Karpas-422 (cell line): Measurements from ENCODE around the gene FAM98C. TPM values are rescaled to one million over a fixed set of nuclear protein-coding genes. Genes with fewer than 3 reads are reported as not detected.

ENCODE experiments used
- DNase-seq: peaks from one replicate; pipeline ENCODE4 v3.0.0-alpha.2; 2015
- H2AFZ ChIP-seq: fragments of 200-600 bp; sonication (generic); 2 replicates; pipeline ENCODE4 v1.6.1; 2014; ENCODE audit warnings: antibody characterized with exemption, low read length, mixed read lengths
- H3K27ac ChIP-seq: fragments of 200-600 bp; sonication (generic); 2 replicates; pipeline ENCODE4 v1.5.1; 2014; ENCODE audit warnings: mild to moderate bottlenecking, low read length, moderate library complexity
- H3K27me3 ChIP-seq: fragments of 200-600 bp; sonication (generic); 2 replicates; pipeline ENCODE4 v1.6.1; 2014; ENCODE audit warnings: low read length, mixed read lengths
- H3K36me3 ChIP-seq: fragments of 200-600 bp; sonication (generic); 2 replicates; pipeline ENCODE4 v1.6.1; 2014; ENCODE audit warnings: low read length, mixed read lengths; ENCODE audit not compliant: insufficient read depth
- H3K4me1 ChIP-seq: fragments of 200-600 bp; sonication (generic); 2 replicates; pipeline ENCODE4 v1.6.1; 2014; ENCODE audit warnings: mild to moderate bottlenecking, low read length, mixed read lengths
- H3K4me2 ChIP-seq: fragments of 200-600 bp; sonication (generic); 2 replicates; pipeline ENCODE4 v1.6.1; 2014; ENCODE audit warnings: low read length, low read depth, mild to moderate bottlenecking; ENCODE audit not compliant: poor library complexity, severe bottlenecking
- H3K4me3 ChIP-seq: fragments of 200-600 bp; sonication (generic); 2 replicates; pipeline ENCODE4 v1.5.1; 2014; ENCODE audit warnings: mild to moderate bottlenecking, antibody characterized with exemption, low read length, mixed read lengths
- H3K79me2 ChIP-seq: fragments of 200-600 bp; sonication (generic); 2 replicates; pipeline ENCODE4 v1.6.1; 2014; ENCODE audit warnings: mild to moderate bottlenecking, low read length, mixed read lengths
- H3K9ac ChIP-seq: fragments of 200-600 bp; sonication (generic); 2 replicates; pipeline ENCODE4 v1.6.0; 2014; ENCODE audit warnings: low read length
- H3K9me2 ChIP-seq: fragments of 200-600 bp; sonication (generic), shearing (Covaris generic); replicated peaks from 2 replicates; pipeline ENCODE4 v1.6.0; 2014; ENCODE audit warnings: mild to moderate bottlenecking, low read length, moderate library complexity; ENCODE audit not compliant: insufficient read depth
- H3K9me3 ChIP-seq: fragments of 300-700, 200-600 bp; sonication (generic); 2 replicates; pipeline ENCODE4 v1.6.1; 2014; ENCODE audit warnings: low read length, mixed read lengths
- H4K20me1 ChIP-seq: fragments of 200-600 bp; sonication (generic); 2 replicates; pipeline ENCODE4 v1.6.1; 2014; ENCODE audit warnings: mild to moderate bottlenecking, antibody characterized with exemption, low read length, low read depth; ENCODE audit not compliant: insufficient read depth
- total RNA-seq: library from RNA; depleted of rRNA; stranded (reverse); fragments of >200 nt; shearing (Covaris generic); gene quantifications from 2 replicates; pipeline ENCODE4 v1.2.3, GENCODE V29; 2014; ENCODE audit warnings: low replicate concordance; rRNA removed

The FAM98C gene
- total RNA-seq, 1 experiment from 2014 or later = 21.4 TPM

DNA sequence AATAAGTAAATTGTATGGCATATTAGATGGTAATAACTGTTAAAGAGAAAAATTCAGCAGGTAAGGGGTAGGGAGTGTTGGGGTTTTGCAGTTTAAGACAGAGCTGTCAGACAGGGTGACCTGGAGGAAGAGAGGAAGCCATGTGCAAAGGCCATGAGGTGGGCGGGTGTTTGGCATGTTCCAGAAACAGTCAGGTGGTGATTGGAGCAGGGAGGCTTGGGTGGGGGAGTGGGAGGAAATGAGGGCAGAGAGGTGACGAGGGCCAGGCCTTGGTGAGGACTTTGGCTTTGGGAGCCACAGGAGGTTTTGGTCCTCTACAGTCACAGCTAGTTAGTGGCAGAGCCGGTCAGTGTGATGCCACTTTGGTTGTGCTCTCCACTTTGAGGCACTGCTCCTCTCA is 50.7 kb downstream of the FAM98C start:
- no peaks in the 10 kb centered on the region for H4K20me1 ChIP-seq
- H3K4me3 ChIP-seq = no peak overlapping the region
- no peak overlapping the region for H2AFZ ChIP-seq
- no peaks in the 10 kb centered on the region for H3K9me3 ChIP-seq
- H3K27me3 ChIP-seq = no peaks in the 10 kb centered on the region
- no peaks in the 10 kb centered on the region for H3K4me1 ChIP-seq
- H3K9me2 ChIP-seq = no peaks in the 10 kb centered on the region
- no peaks in the 10 kb centered on the region for H3K79me2 ChIP-seq
- H3K4me2 ChIP-seq = no peak overlapping the region
- H3K36me3 ChIP-seq = no peaks in the 10 kb centered on the region
- no peak for DNase-seq
- H3K9ac ChIP-seq = no peak overlapping the region
- no peak overlapping the region for H3K27ac ChIP-seq

DNA sequence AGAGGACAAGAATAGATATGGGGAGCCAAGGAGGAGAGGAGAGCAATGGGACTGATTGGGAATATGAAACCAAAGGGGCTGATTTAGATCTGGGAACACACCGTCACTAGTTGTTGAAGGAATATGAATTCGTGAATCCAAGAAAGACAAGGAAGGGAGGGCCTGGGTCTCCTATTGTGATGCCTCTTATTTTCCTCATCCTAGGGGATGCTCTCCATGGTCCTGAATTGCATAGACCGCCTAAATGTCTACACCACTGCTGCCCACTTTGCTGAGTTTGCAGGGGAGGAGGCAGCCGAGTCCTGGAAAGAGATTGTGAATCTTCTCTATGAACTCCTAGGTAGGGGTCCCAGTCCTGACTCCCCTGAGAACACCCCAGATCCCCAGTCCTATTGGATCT is 52.1 kb downstream of the FAM98C start:
- Histone ChIP-seq H3K36me3 (no peaks in the 10 kb centered on the region), H3K9me3 (no peaks in the 10 kb centered on the region), H3K4me2 (no peak overlapping the region), H3K9ac (no peak overlapping the region), H3K4me1 (no peaks in the 10 kb centered on the region), H3K27me3 (no peaks in the 10 kb centered on the region), H3K4me3 (no peak overlapping the region), H3K79me2 (no peaks in the 10 kb centered on the region), H3K9me2 (no peaks in the 10 kb centered on the region), H2AFZ (no peak overlapping the region), H4K20me1 (no peaks in the 10 kb centered on the region), H3K27ac (no peak overlapping the region)
- DNase-seq = peak; percentile 64

DNA sequence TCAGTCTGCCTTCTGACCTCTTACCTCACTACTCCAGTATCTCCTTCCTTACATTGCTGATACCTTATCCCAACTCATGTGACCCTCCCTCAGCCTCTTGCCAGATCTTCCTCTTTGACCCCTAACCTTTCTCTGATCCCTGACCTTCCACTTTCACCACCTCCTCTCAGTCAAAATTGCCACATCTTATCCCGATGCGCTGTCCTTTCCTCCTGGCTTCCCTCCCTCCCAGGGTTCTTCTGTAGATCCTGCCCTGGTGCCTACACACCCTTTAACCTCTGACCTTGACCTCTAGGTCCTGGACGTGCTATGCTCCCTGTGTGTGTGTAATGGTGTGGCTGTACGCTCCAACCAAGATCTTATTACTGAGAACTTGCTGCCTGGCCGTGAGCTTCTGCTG is 54.3 kb downstream of the FAM98C start:
- Histone ChIP-seq H3K27ac (no peak overlapping the region), H3K4me3 (no peak overlapping the region), H3K9me2 (no peaks in the 10 kb centered on the region), H3K4me2 (no peak overlapping the region), H3K79me2 (no peaks in the 10 kb centered on the region), H3K36me3 (no peaks in the 10 kb centered on the region), H2AFZ (no peak overlapping the region), H3K4me1 (no peaks in the 10 kb centered on the region), H3K27me3 (no peaks in the 10 kb centered on the region), H3K9ac (no peak overlapping the region), H3K9me3 (no peaks in the 10 kb centered on the region), H4K20me1 (no peaks in the 10 kb centered on the region)
- DNase-seq = no peak

DNA sequence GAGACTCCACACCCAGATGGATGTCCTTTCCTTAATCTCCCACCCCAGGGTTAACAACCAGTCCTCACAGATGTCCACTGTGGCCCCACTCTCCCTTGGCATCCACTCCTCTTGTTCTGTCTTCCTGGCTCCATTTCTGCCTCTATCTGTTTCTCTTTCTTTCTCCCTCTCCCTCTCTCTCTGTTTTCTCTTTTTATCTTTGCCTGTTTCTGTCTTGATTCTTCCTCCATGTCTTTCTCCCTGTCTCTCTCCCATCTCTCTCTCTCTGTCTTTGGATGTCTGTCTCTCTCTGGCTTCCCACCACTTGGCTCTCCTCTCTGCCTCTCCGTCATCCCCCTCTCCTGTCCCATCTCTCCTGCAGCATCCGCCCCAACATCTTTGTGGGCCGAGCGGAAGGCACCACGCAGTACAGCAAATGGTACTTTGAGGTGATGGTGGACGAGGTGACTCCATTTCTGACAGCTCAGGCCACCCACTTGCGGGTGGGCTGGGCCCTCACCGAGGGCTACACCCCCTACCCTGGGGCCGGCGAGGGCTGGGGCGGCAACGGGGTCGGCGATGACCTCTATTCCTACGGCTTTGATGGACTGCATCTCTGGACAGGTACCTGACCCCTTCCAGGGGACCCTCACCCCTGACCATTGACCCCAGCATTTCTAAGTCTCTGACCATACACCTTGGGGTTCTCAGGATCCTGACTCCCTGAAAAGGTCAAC is 55.0 kb downstream of the FAM98C start:
- Histone ChIP-seq H3K9me2 (no peaks in the 10 kb centered on the region), H3K4me2 (no peak overlapping the region), H4K20me1 (no peaks in the 10 kb centered on the region), H2AFZ (no peak overlapping the region), H3K4me3 (no peak overlapping the region), H3K27ac (no peak overlapping the region), H3K36me3 (no peaks in the 10 kb centered on the region), H3K27me3 (no peaks in the 10 kb centered on the region), H3K9me3 (no peaks in the 10 kb centered on the region), H3K4me1 (no peaks in the 10 kb centered on the region), H3K79me2 (no peaks in the 10 kb centered on the region), H3K9ac (no peak overlapping the region)
- no peak for DNase-seq

Other genes with a start within 250 kb of the FAM98C start
- gene DPF1, start 178.9 kb upstream of the FAM98C start, total RNA-seq = 2.5 and 3.2 TPM in 2 replicates
- gene PPP1R14A, start 146.7 kb upstream of the FAM98C start, total RNA-seq = not detected in 2 replicates
- gene SPINT2, start 138.5 kb upstream of the FAM98C start, total RNA-seq = 0.22 and 1.7 TPM in 2 replicates
- not detected in 2 replicates for gene C19orf33, start 98.8 kb upstream of the FAM98C start, total RNA-seq
- 31.0 and 58.0 TPM in 2 replicates for gene YIF1B, start 87.1 kb upstream of the FAM98C start, total RNA-seq
- gene KCNK6, start 83.2 kb upstream of the FAM98C start, total RNA-seq = not detected in 2 replicates
- gene CATSPERG, start 67.3 kb upstream of the FAM98C start, total RNA-seq = 4.3 and 14.6 TPM in 2 replicates
- 188 and 199 TPM in 2 replicates for gene PSMD8, start 28.5 kb upstream of the FAM98C start, total RNA-seq
- not detected in 2 replicates for gene GGN, start 15.1 kb upstream of the FAM98C start, total RNA-seq
- 0.07 and 0.11 TPM in 2 replicates for gene SPRED3, start 14.4 kb upstream of the FAM98C start, total RNA-seq
- 0.14 and 0.15 TPM in 2 replicates for gene RASGRP4, start 23.1 kb downstream of the FAM98C start, total RNA-seq
- gene RYR1, start 30.6 kb downstream of the FAM98C start, total RNA-seq = 0.45 and 1.3 TPM in 2 replicates
- 262 and 352 TPM in 2 replicates for gene MAP4K1, start 214.9 kb downstream of the FAM98C start, total RNA-seq
- gene EIF3K, start 216.1 kb downstream of the FAM98C start, total RNA-seq = 474 and 745 TPM in 2 replicates
- gene ACTN4, start 244.6 kb downstream of the FAM98C start, total RNA-seq = 54.6 and 106 TPM in 2 replicates